Smooth muscle cell (in vitro differentiated cells): ENCODE data around the gene ERP27. TPM values are rescaled to one million over a fixed set of nuclear protein-coding genes. Genes with fewer than 3 reads are reported as not detected.

Experiments used
- DNase-seq: peaks from one replicate; lab custom pipeline; 2025; ENCODE audit not compliant: unreplicated experiment; lab: John Stamatoyannopoulos, UW
- H2AFZ ChIP-seq: fragments of 200-600 bp; sonication (generic); 2 replicates; pipeline ENCODE4 v1.6.0; 2016; ENCODE audit warnings: antibody characterized with exemption, low read depth, mild to moderate bottlenecking
- H3F3A ChIP-seq: fragments of 200-600 bp; sonication (generic); 2 replicates; pipeline ENCODE4 v1.6.0; 2017; ENCODE audit warnings: antibody characterized with exemption, low read depth
- H3K27ac ChIP-seq: fragments of 200-600 bp; sonication (generic); 2 replicates; pipeline ENCODE4 v1.5.1; 2016; ENCODE audit warnings: low read depth, mild to moderate bottlenecking
- H3K27me3 ChIP-seq: fragments of 200-600 bp; sonication (generic); 2 replicates; pipeline ENCODE4 v1.6.1; 2016; ENCODE audit warnings: low read depth, mild to moderate bottlenecking
- H3K36me3 ChIP-seq: fragments of 200-600 bp; sonication (generic); 2 replicates; pipeline ENCODE4 v1.5.1; 2016; ENCODE audit warnings: low read depth
- H3K4me1 ChIP-seq: fragments of 200-600 bp; sonication (generic); 2 replicates; pipeline ENCODE4 v1.5.1; 2016; ENCODE audit warnings: low read depth
- H3K4me2 ChIP-seq: fragments of 200-600 bp; sonication (generic); 2 replicates; pipeline ENCODE4 v1.6.0; 2016; ENCODE audit warnings: mild to moderate bottlenecking
- H3K4me3 ChIP-seq: fragments of 200-600 bp; sonication (generic); 2 replicates; pipeline ENCODE4 v1.5.1; 2016; ENCODE audit warnings: mild to moderate bottlenecking
- H3K79me2 ChIP-seq: fragments of 200-600 bp; sonication (generic); 2 replicates; pipeline ENCODE4 v1.6.0; 2016; ENCODE audit warnings: low read depth, mild to moderate bottlenecking
- H3K9ac ChIP-seq: fragments of 200-600 bp; sonication (generic); 2 replicates; pipeline ENCODE4 v1.6.0; 2016; ENCODE audit warnings: low read depth
- H3K9me3 ChIP-seq: fragments of 200-600 bp; sonication (generic); replicated peaks from 2 replicates; pipeline ENCODE4 v1.5.1; 2016; ENCODE audit warnings: low read depth
- H4K20me1 ChIP-seq: fragments of 200-600 bp; sonication (generic); 2 replicates; pipeline ENCODE4 v1.6.0; 2016; ENCODE audit warnings: low read depth
- WGBS: methylation state at CpG from one replicate; pipeline ENCODE4 v1.1.7; 2016; ENCODE audit warnings: low lambda C conversion rate; 5-methylcytosine and 5-hydroxymethylcytosine counted together
- polyA plus RNA-seq: library from polyadenylated mRNA; unstranded; fragments of >200 nt; fragmentation: Nextera tagmentation; extraction: Ambion mirVana; gene quantifications from 2 replicates; pipeline ENCODE4 v1.2.1, GENCODE V29; 2016
- total RNA-seq: library from RNA; depleted of rRNA; stranded (reverse); fragments of >200 nt; gene quantifications from 2 replicates; pipeline ENCODE4 v1.2.3, GENCODE V29; 2014
- TF ChIP-seq, protein P1 (sequence below): fragments of 200-600 bp; sonication (generic); IDR thresholded peaks from 2 replicates; pipeline ENCODE4 v1.5.1; 2017; ENCODE audit warnings: borderline replicate concordance, mild to moderate bottlenecking, antibody characterized with exemption; ENCODE audit not compliant: insufficient read depth, poor library complexity, severe bottlenecking

ERP27 gene
- total and polyA plus RNA-seq, 2 experiments from 2014 or later, result 2.7 to 7.8 TPM

DNA sequence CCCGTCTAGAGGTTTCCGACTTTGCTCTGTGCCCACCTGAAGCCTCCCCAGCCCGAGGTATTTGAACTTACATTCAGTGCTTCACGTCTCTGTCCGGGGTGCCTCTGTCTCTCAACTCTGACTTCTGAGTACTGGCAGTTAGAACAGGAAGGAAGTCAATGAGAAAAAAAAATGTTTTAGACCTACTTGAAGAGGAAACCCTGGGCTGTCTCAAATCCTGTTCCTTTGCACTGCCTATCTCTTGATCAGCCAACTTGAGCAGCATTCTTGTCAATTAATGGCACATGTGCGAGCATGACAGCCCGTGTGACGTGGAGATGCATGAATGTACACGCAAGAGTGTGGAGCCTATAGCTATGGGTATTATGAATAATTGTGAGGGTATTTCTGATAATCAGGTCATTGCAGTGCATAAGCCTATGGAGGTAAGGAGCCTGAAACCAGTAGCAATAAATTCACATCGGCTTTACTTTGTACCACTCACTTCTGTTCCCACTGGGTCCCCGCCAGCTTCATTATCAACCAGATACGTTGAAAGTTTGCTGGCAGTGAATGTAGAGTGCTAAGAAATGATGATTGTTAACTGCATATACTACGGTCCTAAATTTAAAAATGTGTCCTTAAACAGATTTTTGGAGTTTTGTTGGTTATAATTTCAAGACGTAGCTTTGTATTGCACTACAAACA is 23.3 kb upstream of the ERP27 start, which contains the start of gene ARHGDIB:
TSS of gene ARHGDIB (minus strand) at position 136 of the 687 bp plus-strand sequence. CDS start 10,889 bp downstream, outside the sequence.
- H2AFZ ChIP-seq, result peak within 1 kb of the TSS; percentile 61
- peak within 1 kb of the TSS; percentile 47 for H3K27ac ChIP-seq
- no peaks in the 10 kb centered on the region for H3K79me2 ChIP-seq
- 74% methylated on average over 14 of the region's 14 CpGs for WGBS
- peaks cover 3% of the 10 kb centered on the region for H3K4me1 ChIP-seq
- H3K9ac ChIP-seq, result no peak within 1 kb of the TSS
- no peak within 1 kb of the TSS for H3K4me3 ChIP-seq
- no peaks in the 10 kb centered on the region for H4K20me1 ChIP-seq
- TF ChIP-seq, protein P1, sequence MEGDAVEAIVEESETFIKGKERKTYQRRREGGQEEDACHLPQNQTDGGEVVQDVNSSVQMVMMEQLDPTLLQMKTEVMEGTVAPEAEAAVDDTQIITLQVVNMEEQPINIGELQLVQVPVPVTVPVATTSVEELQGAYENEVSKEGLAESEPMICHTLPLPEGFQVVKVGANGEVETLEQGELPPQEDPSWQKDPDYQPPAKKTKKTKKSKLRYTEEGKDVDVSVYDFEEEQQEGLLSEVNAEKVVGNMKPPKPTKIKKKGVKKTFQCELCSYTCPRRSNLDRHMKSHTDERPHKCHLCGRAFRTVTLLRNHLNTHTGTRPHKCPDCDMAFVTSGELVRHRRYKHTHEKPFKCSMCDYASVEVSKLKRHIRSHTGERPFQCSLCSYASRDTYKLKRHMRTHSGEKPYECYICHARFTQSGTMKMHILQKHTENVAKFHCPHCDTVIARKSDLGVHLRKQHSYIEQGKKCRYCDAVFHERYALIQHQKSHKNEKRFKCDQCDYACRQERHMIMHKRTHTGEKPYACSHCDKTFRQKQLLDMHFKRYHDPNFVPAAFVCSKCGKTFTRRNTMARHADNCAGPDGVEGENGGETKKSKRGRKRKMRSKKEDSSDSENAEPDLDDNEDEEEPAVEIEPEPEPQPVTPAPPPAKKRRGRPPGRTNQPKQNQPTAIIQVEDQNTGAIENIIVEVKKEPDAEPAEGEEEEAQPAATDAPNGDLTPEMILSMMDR, result no peak
- H3K27me3 ChIP-seq, result no peaks in the 10 kb centered on the region
- DNase-seq, result no peak
- peak within 1 kb of the TSS; percentile 64 for H3K4me2 ChIP-seq
- H3K36me3 ChIP-seq, result no peaks in the 10 kb centered on the region
- no peaks in the 10 kb centered on the region for H3F3A ChIP-seq
- H3K9me3 ChIP-seq, result no peaks in the 10 kb centered on the region

DNA sequence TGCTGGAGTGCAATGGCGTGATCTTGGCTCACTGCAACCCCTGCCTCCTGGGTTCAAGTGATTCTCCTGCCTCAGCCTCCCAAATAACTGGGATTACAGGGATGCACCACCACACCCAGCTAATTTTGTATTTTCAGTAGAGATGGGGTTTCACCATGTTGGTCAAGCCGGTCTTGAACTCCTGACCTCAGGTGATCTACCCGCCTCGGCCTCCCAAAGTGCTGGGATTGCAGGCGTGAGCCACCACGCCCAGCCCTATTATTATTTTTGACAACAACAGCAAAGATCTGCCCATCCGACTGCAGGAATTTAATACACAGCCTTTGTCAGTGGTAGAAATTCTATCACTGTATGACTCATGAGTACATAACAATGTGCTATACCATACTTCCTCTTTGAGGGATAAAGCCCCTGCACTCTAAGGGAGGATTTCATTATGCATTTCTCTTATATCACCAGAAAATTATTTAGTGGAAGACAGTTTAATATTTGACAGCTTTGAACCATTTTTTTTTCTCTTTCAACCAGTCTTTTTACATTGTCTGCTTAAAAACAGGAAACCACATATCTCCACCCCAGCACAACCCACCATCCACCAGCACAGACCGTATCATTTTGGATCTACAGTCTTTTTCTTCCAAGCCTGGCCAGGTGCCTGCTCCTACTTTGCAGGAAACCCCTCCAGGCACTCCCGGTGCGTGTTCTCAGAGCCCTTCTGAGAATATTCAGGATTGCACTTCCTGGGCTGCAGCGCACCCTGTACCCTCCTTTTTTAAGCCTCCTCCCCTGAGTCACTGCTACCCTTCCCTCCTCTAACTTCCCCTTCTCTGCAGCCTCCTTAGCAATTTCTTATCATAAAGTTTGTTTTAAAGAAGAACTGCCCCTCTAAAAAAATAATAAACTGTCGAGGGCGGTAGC is 22.5 kb upstream of the ERP27 start:
- Histone ChIP-seq H3K4me3 (no peak overlapping the region), H3K79me2 (no peaks in the 10 kb centered on the region), H2AFZ (peak overlapping the region; percentile 61), H3K27ac (peak overlapping the region; percentile 47), H4K20me1 (no peaks in the 10 kb centered on the region), H3K36me3 (no peaks in the 10 kb centered on the region), H3K9me3 (no peaks in the 10 kb centered on the region), H3K4me2 (peak overlapping the region; percentile 64), H3K4me1 (peaks cover 3% of the 10 kb centered on the region), H3K9ac (no peak overlapping the region), H3K27me3 (no peaks in the 10 kb centered on the region), H3F3A (no peaks in the 10 kb centered on the region)
- TF ChIP-seq, protein P1, result no peak
- WGBS, result 65% methylated on average over 13 of the region's 13 CpGs
- no peak for DNase-seq

DNA sequence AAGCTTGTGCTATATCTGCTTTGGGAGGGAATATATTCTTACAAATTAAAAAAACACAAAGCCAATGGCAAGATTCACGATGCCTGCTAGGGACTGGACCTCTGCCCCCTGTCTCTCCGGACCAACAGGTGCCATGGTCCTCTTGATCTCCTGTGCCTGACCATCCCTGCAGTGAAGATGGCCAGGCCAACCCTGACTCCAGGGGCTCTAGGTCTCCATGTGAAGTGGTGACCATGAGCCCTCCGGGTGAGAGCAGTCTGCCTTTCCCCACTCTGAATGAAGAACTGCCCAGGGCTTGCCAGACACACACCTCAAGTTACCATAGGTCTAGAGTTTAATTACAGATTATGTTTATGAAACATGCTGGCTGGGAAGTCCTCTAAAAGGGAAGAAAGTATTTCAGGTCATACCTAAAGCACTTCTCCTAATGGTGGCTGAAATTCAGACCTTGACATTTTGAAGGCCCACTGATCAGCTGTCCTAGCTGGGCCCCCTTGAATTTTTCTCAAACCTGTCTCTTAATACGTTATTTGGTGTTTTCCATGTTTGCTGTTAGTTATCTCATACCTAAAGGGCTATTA is 21.7 kb upstream of the ERP27 start:
- H4K20me1 ChIP-seq, result no peaks in the 10 kb centered on the region
- H2AFZ ChIP-seq, result no peak overlapping the region
- no peaks in the 10 kb centered on the region for H3K79me2 ChIP-seq
- H3K27me3 ChIP-seq, result no peaks in the 10 kb centered on the region
- no peak overlapping the region for H3K9ac ChIP-seq
- H3K9me3 ChIP-seq, result no peaks in the 10 kb centered on the region
- 97% methylated on average over 4 of the region's 4 CpGs for WGBS
- H3K4me2 ChIP-seq, result no peak overlapping the region
- no peaks in the 10 kb centered on the region for H3F3A ChIP-seq
- DNase-seq, result no peak
- H3K36me3 ChIP-seq, result no peaks in the 10 kb centered on the region
- H3K4me1 ChIP-seq, result peaks cover 3% of the 10 kb centered on the region
- H3K27ac ChIP-seq, result no peak overlapping the region
- H3K4me3 ChIP-seq, result no peak overlapping the region
- TF ChIP-seq, protein P1, result no peak
